Natural killer cell (primary cell): ENCODE measurements around the gene SLC35F3. TPM values are rescaled to one million over a fixed set of nuclear protein-coding genes. Genes with fewer than 3 reads are reported as not detected.

Experiments used
- ATAC-seq, 3 donors: fragments of 150-1000 bp in 2 of 3; fragments of 200-7000 bp in 1 of 3; cut with Tn5 transposase; 1 replicate in 1 of 3; 2 replicates in 2 of 3; pipeline ENCODE4 v1.10.0; 2021; ENCODE audit warnings: mild to moderate bottlenecking in 2 of 3, moderate library complexity in 2 of 3
- DNase-seq, 2 donors: peaks; one replicate each; pipeline versions ENCODE4 v3.0.0 to v3.0.0-alpha.2; 2013 to 2021; ENCODE audit warnings: mixed read lengths in 1 of 2
- H3K27ac ChIP-seq: one replicate; pipeline ENCODE4 v1.5.1; 2013; ENCODE audit warnings: mild to moderate bottlenecking, low read length
- H3K27me3 ChIP-seq: one replicate; pipeline ENCODE4 v1.6.1; 2013; ENCODE audit warnings: low read length; ENCODE audit not compliant: control insufficient read depth, insufficient read depth
- H3K36me3 ChIP-seq: one replicate; pipeline ENCODE4 v1.6.1; 2013; ENCODE audit warnings: low read length; ENCODE audit not compliant: control insufficient read depth, insufficient read depth
- H3K4me1 ChIP-seq: one replicate; pipeline ENCODE4 v1.6.1; 2013; ENCODE audit warnings: low read length; ENCODE audit not compliant: control insufficient read depth, insufficient read depth
- H3K4me3 ChIP-seq: one replicate; pipeline ENCODE4 v1.5.1; 2013; ENCODE audit warnings: low read length
- H3K9me3 ChIP-seq: one replicate; pipeline ENCODE4 v1.6.1; 2013; ENCODE audit warnings: low read length; ENCODE audit not compliant: control insufficient read depth, insufficient read depth
- H3K27ac Mint-ChIP-seq, 2 donors: one replicate each; pipeline ENCODE4 v1.8.0; 2022; ENCODE audit warnings: mild to moderate bottlenecking in 2 of 2, mixed read lengths in 2 of 2, moderate library complexity in 1 of 2
- H3K27me3 Mint-ChIP-seq, 2 donors: one replicate each; pipeline ENCODE4 v1.8.0; 2022; ENCODE audit warnings: low read depth in 2 of 2, mixed read lengths in 2 of 2
- H3K36me3 Mint-ChIP-seq: one replicate; pipeline ENCODE4 v1.8.0; 2022; ENCODE audit warnings: mixed read lengths
- H3K4me1 Mint-ChIP-seq, 2 donors: one replicate each; pipeline ENCODE4 v1.8.0; 2022; ENCODE audit warnings: mixed read lengths in 2 of 2
- H3K4me3 Mint-ChIP-seq: one replicate; pipeline ENCODE4 v1.8.0; 2022; ENCODE audit warnings: mild to moderate bottlenecking, moderate library complexity, mixed read lengths
- H3K9me3 Mint-ChIP-seq, 2 donors: one replicate each; pipeline ENCODE4 v1.8.0; 2022; ENCODE audit warnings: mixed read lengths in 2 of 2
- CTCF ChIP-seq: fragments of 200-600 bp; IDR thresholded peaks from one replicate; pipeline ENCODE4 v1.8.0; 2022; ENCODE audit warnings: antibody characterized with exemption
- WGBS: methylation state at CpG from one replicate; pipeline ENCODE4 v1.1.7; 2013; ENCODE audit warnings: missing lambda C conversion rate; ENCODE audit not compliant: insufficient coverage; 5-methylcytosine and 5-hydroxymethylcytosine counted together
- intact Hi-C: fragments of 100-400 bp; cut with micrococcal nuclease; formaldehyde crosslinking; loops from one replicate; pipeline ENCODE4 v1.14.2; 2022
- total RNA-seq, 4 donors: library from RNA; stranded (reverse); fragments of 120-200 nt in 1 of 4; gene quantifications; one replicate each; pipeline versions ENCODE4 v1.2.3 to v1.2.4, GENCODE V29; 2013 to 2022

The SLC35F3 gene
- total RNA-seq, 3 donors from 2014 or later (not counting 1 experiment from before 2014, with no cell fraction given) = not detected

- ATAC-seq = no peak
- no peaks in the 10 kb centered on the region for H3K36me3 ChIP-seq
- no peak overlapping the region for H3K27ac ChIP-seq
- no peaks in the 10 kb centered on the region for H3K36me3 Mint-ChIP-seq
- H3K27ac Mint-ChIP-seq = no peak overlapping the region
- H3K27me3 ChIP-seq = no peaks in the 10 kb centered on the region
- no peaks in the 10 kb centered on the region for H3K9me3 ChIP-seq
- 85% methylated on average over 7 of the region's 7 CpGs for WGBS
- TF ChIP-seq CTCF = no peak
- H3K27me3 Mint-ChIP-seq = peaks cover 5 to 8% of the 10 kb centered on the region in 2 donors
- no peak for DNase-seq
- no peak overlapping the region for H3K4me3 ChIP-seq
- no peaks in the 10 kb centered on the region for H3K4me1 Mint-ChIP-seq
- H3K4me1 ChIP-seq = no peaks in the 10 kb centered on the region
- H3K9me3 Mint-ChIP-seq = no peaks in the 10 kb centered on the region
- H3K4me3 Mint-ChIP-seq = no peak overlapping the region
- intact Hi-C loops = no loop called here
These were observed 191.8 kb downstream of the SLC35F3 start for GRCh38 chr1:234096161-234096770.

GRCh38 chr1:234102583-234102982 is 198.1 kb downstream of the SLC35F3 start:
- ATAC-seq (no peak), DNase-seq (no peak)
- Mint-ChIP-seq H3K27me3 (peaks cover 9 to 31% of the 10 kb centered on the region in 2 donors), H3K9me3 (no peaks in the 10 kb centered on the region), H3K4me3 (no peak overlapping the region), H3K4me1 (no peaks in the 10 kb centered on the region), H3K27ac (no peak overlapping the region), H3K36me3 (no peaks in the 10 kb centered on the region)
- Histone ChIP-seq H3K27ac (no peak overlapping the region), H3K4me1 (no peaks in the 10 kb centered on the region), H3K9me3 (no peaks in the 10 kb centered on the region), H3K4me3 (no peak overlapping the region), H3K36me3 (no peaks in the 10 kb centered on the region), H3K27me3 (peaks cover 3% of the 10 kb centered on the region)
- intact Hi-C loops = no loop called here
- under 1% methylated on average over 8 of the region's 8 CpGs for WGBS
- no peak for TF ChIP-seq CTCF

- H3K9me3 ChIP-seq = no peaks in the 10 kb centered on the region
- 97% methylated on average over 3 of the region's 3 CpGs for WGBS
- ATAC-seq (no peak), DNase-seq (no peak)
- H3K4me1 ChIP-seq = no peaks in the 10 kb centered on the region
- H3K27me3 ChIP-seq = peaks cover 3% of the 10 kb centered on the region
- Mint-ChIP-seq H3K4me1 (no peaks in the 10 kb centered on the region), H3K4me3 (no peak overlapping the region), H3K36me3 (no peaks in the 10 kb centered on the region), H3K9me3 (no peaks in the 10 kb centered on the region), H3K27me3 (peaks cover 9 to 31% of the 10 kb centered on the region in 2 donors), H3K27ac (no peak overlapping the region)
- TF ChIP-seq CTCF = no peak
- H3K4me3 ChIP-seq = no peak overlapping the region
- intact Hi-C loops = no loop called here
- no peak overlapping the region for H3K27ac ChIP-seq
- no peaks in the 10 kb centered on the region for H3K36me3 ChIP-seq
These were observed 198.7 kb downstream of the SLC35F3 start for GRCh38 chr1:234103198-234103597.

- H3K27me3 ChIP-seq = peaks cover 3% of the 10 kb centered on the region
- H3K4me3 ChIP-seq = no peak overlapping the region
- no peak overlapping the region for H3K27ac Mint-ChIP-seq
- no peaks in the 10 kb centered on the region for H3K36me3 ChIP-seq
- WGBS = 90% methylated on average over 2 of the region's 2 CpGs
- no peaks in the 10 kb centered on the region for H3K9me3 ChIP-seq
- H3K4me1 ChIP-seq = no peaks in the 10 kb centered on the region
- H3K9me3 Mint-ChIP-seq = no peaks in the 10 kb centered on the region
- no peaks in the 10 kb centered on the region for H3K36me3 Mint-ChIP-seq
- no peaks in the 10 kb centered on the region for H3K4me1 Mint-ChIP-seq
- H3K4me3 Mint-ChIP-seq = no peak overlapping the region
- ATAC-seq = no peak
- peaks cover 11 to 37% of the 10 kb centered on the region in 2 donors for H3K27me3 Mint-ChIP-seq
- no peak for TF ChIP-seq CTCF
- DNase-seq = no peak
- no peak overlapping the region for H3K27ac ChIP-seq
- intact Hi-C loops = no loop called here
These were observed 201.6 kb downstream of the SLC35F3 start for GRCh38 chr1:234106032-234106431.
